ENCODE data around the gene DNAJC22.
A peak's percentile ranks its signal among the peaks of the same experiment; 100 is the strongest.

Gene DNAJC22

GRCh38 chr12:49367381-49368239 is 20.9 kb downstream of the DNAJC22 start, which contains the start of gene SPATS2:
SPATS2 (plus strand) TSS chr12:49367462; CDS start chr12:49461013, 93,551 bp downstream.
- DNase-seq: peak; percentile 100
- Histone ChIP-seq H3K27me3 (no peaks in the 10 kb centered on the region), H3K4me1 (no peaks in the 10 kb centered on the region; the same call in none of the 2 replicates), H3K9me3 (no peaks in the 10 kb centered on the region), H3K36me3 (peaks cover 2% of the 10 kb centered on the region; the same call in 1 of the 2 replicates), H3K4me3 (ENCODE audit: low read depth, low read length) (peak within 1 kb of the TSS; percentile 96)
- TF ChIP-seq CTCF (IDR thresholded peaks at IDR 0.05; ENCODE audit: low read depth, low read length): no peak

GRCh38 chr12:49368240-49368600 is 21.5 kb downstream of the DNAJC22 start:
- H3K27me3 ChIP-seq: no peaks in the 10 kb centered on the region
- DNase-seq: no peak
- no peaks in the 10 kb centered on the region for H3K9me3 ChIP-seq
- H3K36me3 ChIP-seq: peaks cover 8% of the 10 kb centered on the region
- H3K4me1 ChIP-seq: no peaks in the 10 kb centered on the region; the same call in none of the 2 replicates
- peak overlapping the region; percentile 96 for H3K4me3 ChIP-seq (ENCODE audit: low read depth, low read length)
- no peak for TF ChIP-seq CTCF (IDR thresholded peaks at IDR 0.05; ENCODE audit: low read depth, low read length)

GRCh38 chr12:49369411-49370145 is 22.9 kb downstream of the DNAJC22 start:
- TF ChIP-seq CTCF (IDR thresholded peaks at IDR 0.05; ENCODE audit: low read depth, low read length): peak; percentile 57
- no peaks in the 10 kb centered on the region; the same call in none of the 2 replicates for H3K4me1 ChIP-seq

GRCh38 chr12:49370539-49370938 is 23.9 kb downstream of the DNAJC22 start:
- Histone ChIP-seq H3K4me3 (ENCODE audit: low read depth, low read length) (no peak overlapping the region), H3K9me3 (no peaks in the 10 kb centered on the region), H3K4me1 (no peaks in the 10 kb centered on the region; the same call in none of the 2 replicates), H3K36me3 (peaks cover 10% of the 10 kb centered on the region), H3K27me3 (no peaks in the 10 kb centered on the region)
- no peak for DNase-seq
- no peak for TF ChIP-seq CTCF (IDR thresholded peaks at IDR 0.05; ENCODE audit: low read depth, low read length)

More at GRCh38 chr12:49369411-49370145, 22.9 kb downstream of the DNAJC22 start:
- H3K4me3 ChIP-seq (ENCODE audit: low read depth, low read length): no peak overlapping the region
- DNase-seq: peak; percentile 45
- H3K36me3 ChIP-seq: peaks cover 10% of the 10 kb centered on the region
- H3K27me3 ChIP-seq: no peaks in the 10 kb centered on the region
- no peaks in the 10 kb centered on the region for H3K9me3 ChIP-seq

GRCh38 chr12:49375406-49375805 is 28.7 kb downstream of the DNAJC22 start:
- peaks cover 10% of the 10 kb centered on the region for H3K36me3 ChIP-seq
- no peak overlapping the region for H3K4me3 ChIP-seq (ENCODE audit: low read depth, low read length)
- H3K4me1 ChIP-seq: no peaks in the 10 kb centered on the region
- H3K9me3 ChIP-seq: no peaks in the 10 kb centered on the region
- no peak for DNase-seq
- H3K27me3 ChIP-seq: no peaks in the 10 kb centered on the region
- TF ChIP-seq CTCF (IDR thresholded peaks at IDR 0.05; ENCODE audit: low read depth, low read length): no peak
